Erythroblast (primary cell): ENCODE measurements around the gene EIF4E.
"Not testable (repeated sequence)": the region's sequence is repeated elsewhere in the genome, so short reads cannot be mapped to it uniquely, and the experiment has no call there.

Experiments
- DNase-seq, 2 experiments: peaks; one replicate each; lab custom pipeline; 2025; lab: John Stamatoyannopoulos, UW
- GATA1 ChIP-seq: IDR thresholded peaks from 2 replicates; pipeline ENCODE4 v1.6.1; 2011; ENCODE audit warnings: low read depth, mild to moderate bottlenecking, control low read depth, low read length, moderate library complexity
- POLR2A ChIP-seq: IDR thresholded peaks from 2 replicates; pipeline ENCODE4 v1.6.1; 2011; ENCODE audit warnings: mild to moderate bottlenecking, low read length

Gene EIF4E

GRCh38 chr4:98833384-98833783, 95.5 kb downstream of the EIF4E start:
- TF ChIP-seq POLR2A (no peak), GATA1 (no peak)
- DNase-seq = no peak

- not testable (repeated sequence) for DNase-seq
Measured at GRCh38 chr4:98831036-98831435, 97.9 kb downstream of the EIF4E start.
